Osteocyte (in vitro differentiated cells): ENCODE results near the gene INPP5K. TPM values are rescaled to one million over a fixed set of nuclear protein-coding genes. Genes with fewer than 3 reads are reported as not detected.

Experiments
- DNase-seq: peaks from one replicate; pipeline ENCODE4 v3.0.0; 2021; ENCODE audit warnings: mixed read lengths; ENCODE audit not compliant: unreplicated experiment; ENCODE audit errors: extremely low spot score
- H3K27ac Mint-ChIP-seq: one replicate; pipeline ENCODE4 v1.8.0; 2021; ENCODE audit warnings: mild to moderate bottlenecking, mixed read lengths; ENCODE audit not compliant: unreplicated experiment
- H3K27me3 Mint-ChIP-seq: one replicate; pipeline ENCODE4 v1.8.0; 2021; ENCODE audit warnings: mixed read lengths; ENCODE audit not compliant: unreplicated experiment
- H3K36me3 Mint-ChIP-seq: one replicate; pipeline ENCODE4 v1.8.0; 2021; ENCODE audit warnings: mixed read lengths; ENCODE audit not compliant: unreplicated experiment
- H3K4me1 Mint-ChIP-seq: one replicate; pipeline ENCODE4 v1.8.0; 2021; ENCODE audit warnings: mixed read lengths; ENCODE audit not compliant: unreplicated experiment
- H3K4me3 Mint-ChIP-seq: one replicate; pipeline ENCODE4 v1.8.0; 2021; ENCODE audit warnings: mild to moderate bottlenecking, moderate library complexity, mixed read lengths; ENCODE audit not compliant: unreplicated experiment
- H3K9me3 Mint-ChIP-seq: one replicate; pipeline ENCODE4 v1.8.0; 2021; ENCODE audit warnings: mixed read lengths; ENCODE audit not compliant: unreplicated experiment
- CTCF ChIP-seq: fragments of 200-600 bp; sonication (generic); IDR thresholded peaks from 2 replicates; pipeline ENCODE4 v1.5.0; 2021; ENCODE audit warnings: antibody characterized with exemption, mild to moderate bottlenecking, moderate library complexity
- total RNA-seq: library from RNA; stranded (reverse); gene quantifications from 2 replicates; pipeline ENCODE4 v1.2.1, GENCODE V29; 2021

INPP5K gene
- total RNA-seq, 1 donor from 2014 or later = 49.4 TPM

GRCh38 chr17:1558401-1558800 is 42.0 kb upstream of the INPP5K start:
- Mint-ChIP-seq H3K36me3 (peaks cover 8% of the 10 kb centered on the region), H3K4me3 (no peak overlapping the region), H3K9me3 (no peaks in the 10 kb centered on the region), H3K27me3 (no peaks in the 10 kb centered on the region), H3K27ac (no peak overlapping the region), H3K4me1 (peaks cover 23% of the 10 kb centered on the region)
- no peak for TF ChIP-seq CTCF
- no peak for DNase-seq

- no peak for TF ChIP-seq CTCF
- Mint-ChIP-seq H3K27ac (no peak overlapping the region), H3K4me3 (no peak overlapping the region), H3K4me1 (peaks cover 20% of the 10 kb centered on the region), H3K36me3 (peaks cover 8% of the 10 kb centered on the region), H3K27me3 (no peaks in the 10 kb centered on the region), H3K9me3 (no peaks in the 10 kb centered on the region)
- no peak for DNase-seq
These were observed 41.1 kb upstream of the INPP5K start for GRCh38 chr17:1557355-1558095.

- H3K4me3 Mint-ChIP-seq = no peak overlapping the region
These were observed 39.4 kb upstream of the INPP5K start for GRCh38 chr17:1555651-1556471.

GRCh38 chr17:1554751-1555540 is 38.5 kb upstream of the INPP5K start:
- Mint-ChIP-seq H3K4me3 (no peak overlapping the region), H3K4me1 (peaks cover 4% of the 10 kb centered on the region), H3K36me3 (peaks cover 24% of the 10 kb centered on the region), H3K9me3 (no peaks in the 10 kb centered on the region), H3K27me3 (no peaks in the 10 kb centered on the region), H3K27ac (no peak overlapping the region)
- no peak for DNase-seq
- TF ChIP-seq CTCF = no peak

More at GRCh38 chr17:1555651-1556471, 39.4 kb upstream of the INPP5K start:
- H3K4me1 Mint-ChIP-seq = peaks cover 11% of the 10 kb centered on the region
- no peak for DNase-seq
- no peak for TF ChIP-seq CTCF
- no peaks in the 10 kb centered on the region for H3K9me3 Mint-ChIP-seq
- peaks cover 16% of the 10 kb centered on the region for H3K36me3 Mint-ChIP-seq
- H3K27me3 Mint-ChIP-seq = no peaks in the 10 kb centered on the region
- no peak overlapping the region for H3K27ac Mint-ChIP-seq
